Measurements from ENCODE around the gene SUGCT.

The SUGCT gene

GRCh38 chr7:40432046-40432445 is 297.2 kb downstream of the SUGCT start:
- no peaks in the 10 kb centered on the region for H3K36me3 ChIP-seq (replicated peaks; ENCODE audit: low read depth, low read length)
- no peak overlapping the region for H3K4me3 ChIP-seq (ENCODE audit: low read length)
- no peaks in the 10 kb centered on the region for H3K27me3 ChIP-seq (ENCODE audit: low read depth, low read length)
- H3K9ac ChIP-seq (ENCODE audit: low read length), result no peak overlapping the region
- no peak overlapping the region for H3K4me2 ChIP-seq (ENCODE audit: low read length)
- H3K27ac ChIP-seq (ENCODE audit: low read length), result no peak overlapping the region
- no peaks in the 10 kb centered on the region for H3K4me1 ChIP-seq (ENCODE audit: low read length)
- no peak for TF ChIP-seq EZH2phosphoT487 (IDR thresholded peaks at IDR 0.05; ENCODE audit: low read depth)
- no peak for TF ChIP-seq CTCF (IDR thresholded peaks at IDR 0.05; ENCODE audit: low read depth, low read length)
- H2AFZ ChIP-seq (ENCODE audit: low read depth, low read length), result no peak overlapping the region
- H3K9me3 ChIP-seq (ENCODE audit: insufficient read depth, low read length), result no peaks in the 10 kb centered on the region
- no peaks in the 10 kb centered on the region for H4K20me1 ChIP-seq (ENCODE audit: insufficient read depth, low read length)
- H3K79me2 ChIP-seq (ENCODE audit: low read length), result no peaks in the 10 kb centered on the region

- Histone ChIP-seq H3K4me3 (ENCODE audit: low read length) (no peak overlapping the region), H3K9me3 (ENCODE audit: insufficient read depth, low read length) (no peaks in the 10 kb centered on the region), H3K36me3 (replicated peaks; ENCODE audit: low read depth, low read length) (no peaks in the 10 kb centered on the region), H3K79me2 (ENCODE audit: low read length) (no peaks in the 10 kb centered on the region), H3K9ac (ENCODE audit: low read length) (no peak overlapping the region), H3K4me2 (ENCODE audit: low read length) (no peak overlapping the region), H3K27me3 (ENCODE audit: low read depth, low read length) (no peaks in the 10 kb centered on the region), H4K20me1 (ENCODE audit: insufficient read depth, low read length) (no peaks in the 10 kb centered on the region), H2AFZ (ENCODE audit: low read depth, low read length) (no peak overlapping the region), H3K4me1 (ENCODE audit: low read length) (no peaks in the 10 kb centered on the region), H3K27ac (ENCODE audit: low read length) (no peak overlapping the region)
- TF ChIP-seq EZH2phosphoT487 (IDR thresholded peaks at IDR 0.05; ENCODE audit: low read depth) (no peak), CTCF (IDR thresholded peaks at IDR 0.05; ENCODE audit: low read depth, low read length) (no peak)
These were observed 301.9 kb downstream of the SUGCT start for GRCh38 chr7:40436710-40437109.

- Histone ChIP-seq H3K4me1 (ENCODE audit: low read length) (no peaks in the 10 kb centered on the region), H3K27me3 (ENCODE audit: low read depth, low read length) (no peaks in the 10 kb centered on the region), H3K4me2 (ENCODE audit: low read length) (no peak overlapping the region), H3K79me2 (ENCODE audit: low read length) (no peaks in the 10 kb centered on the region), H4K20me1 (ENCODE audit: insufficient read depth, low read length) (no peaks in the 10 kb centered on the region), H3K27ac (ENCODE audit: low read length) (no peak overlapping the region), H2AFZ (ENCODE audit: low read depth, low read length) (no peak overlapping the region), H3K9ac (ENCODE audit: low read length) (no peak overlapping the region), H3K4me3 (ENCODE audit: low read length) (no peak overlapping the region), H3K36me3 (replicated peaks; ENCODE audit: low read depth, low read length) (no peaks in the 10 kb centered on the region), H3K9me3 (ENCODE audit: insufficient read depth, low read length) (no peaks in the 10 kb centered on the region)
- TF ChIP-seq EZH2phosphoT487 (IDR thresholded peaks at IDR 0.05; ENCODE audit: low read depth), result no peak
- TF ChIP-seq CTCF (IDR thresholded peaks at IDR 0.05; ENCODE audit: low read depth, low read length), result no peak
These were observed 302.7 kb downstream of the SUGCT start for GRCh38 chr7:40437498-40437897.

GRCh38 chr7:40437936-40438634 is 303.3 kb downstream of the SUGCT start:
- Histone ChIP-seq H3K9ac (ENCODE audit: low read length) (no peak overlapping the region), H3K79me2 (ENCODE audit: low read length) (no peaks in the 10 kb centered on the region), H3K9me3 (ENCODE audit: insufficient read depth, low read length) (no peaks in the 10 kb centered on the region), H3K4me1 (ENCODE audit: low read length) (no peaks in the 10 kb centered on the region), H4K20me1 (ENCODE audit: insufficient read depth, low read length) (no peaks in the 10 kb centered on the region), H3K4me3 (ENCODE audit: low read length) (no peak overlapping the region), H3K4me2 (ENCODE audit: low read length) (no peak overlapping the region), H3K36me3 (replicated peaks; ENCODE audit: low read depth, low read length) (no peaks in the 10 kb centered on the region), H3K27me3 (ENCODE audit: low read depth, low read length) (no peaks in the 10 kb centered on the region), H3K27ac (ENCODE audit: low read length) (no peak overlapping the region), H2AFZ (ENCODE audit: low read depth, low read length) (no peak overlapping the region)
- TF ChIP-seq CTCF (IDR thresholded peaks at IDR 0.05; ENCODE audit: low read depth, low read length) (no peak), EZH2phosphoT487 (IDR thresholded peaks at IDR 0.05; ENCODE audit: low read depth) (no peak)
